H9 (cell line): ENCODE data around the gene NCBP2L. TPM values are rescaled to one million over a fixed set of nuclear protein-coding genes. Genes with fewer than 3 reads are reported as not detected.

Experiments used
- DNase-seq: peaks from one replicate; pipeline ENCODE4 v3.0.0-alpha.2; 2017
- H2AFZ ChIP-seq: one replicate; pipeline ENCODE4 v1.6.1; 2013; ENCODE audit warnings: mild to moderate bottlenecking, low read length, control low read depth, moderate library complexity
- H2AK5ac ChIP-seq: 2 replicates; pipeline ENCODE4 v1.6.1; 2013; ENCODE audit warnings: low read length, control low read depth, mixed read lengths; ENCODE audit not compliant: insufficient read length
- H2BK120ac ChIP-seq: one replicate; pipeline ENCODE4 v1.6.1; 2013; ENCODE audit warnings: low read depth, mild to moderate bottlenecking, low read length, control low read depth, inconsistent platforms; ENCODE audit not compliant: poor library complexity, severe bottlenecking
- H2BK12ac ChIP-seq: 2 replicates; pipeline ENCODE4 v1.6.1; 2013; ENCODE audit warnings: low read length, control low read depth, mixed read lengths, low read depth; ENCODE audit not compliant: insufficient read length
- H2BK15ac ChIP-seq: 2 replicates; pipeline ENCODE4 v1.6.1; 2013; ENCODE audit warnings: low read depth, low read length, control low read depth
- H2BK20ac ChIP-seq: one replicate; pipeline ENCODE4 v1.6.1; 2013; ENCODE audit warnings: low read depth, mild to moderate bottlenecking, low read length, control low read depth, inconsistent platforms; ENCODE audit not compliant: poor library complexity, severe bottlenecking
- H2BK5ac ChIP-seq: 2 replicates; pipeline ENCODE4 v1.6.1; 2013; ENCODE audit warnings: low read length, control low read depth, mixed read lengths; ENCODE audit not compliant: insufficient read length
- H3K14ac ChIP-seq: 2 replicates; pipeline ENCODE4 v1.6.1; 2013; ENCODE audit warnings: low read length, control low read depth; ENCODE audit not compliant: insufficient read depth
- H3K18ac ChIP-seq: 2 replicates; pipeline ENCODE4 v1.6.1; 2013; ENCODE audit warnings: low read depth, mild to moderate bottlenecking, mixed read lengths, low read length, control low read depth; ENCODE audit not compliant: insufficient read length
- H3K23ac ChIP-seq: 2 replicates; pipeline ENCODE4 v1.6.1; 2013; ENCODE audit warnings: low read length, control low read depth, mixed read lengths, low read depth; ENCODE audit not compliant: insufficient read length
- H3K23me2 ChIP-seq: 2 replicates; pipeline ENCODE4 v1.6.1; 2013; ENCODE audit warnings: low read depth, mild to moderate bottlenecking, mixed read lengths, low read length, control low read depth; ENCODE audit not compliant: insufficient read length, poor library complexity, severe bottlenecking
- H3K27ac ChIP-seq: 2 replicates; pipeline ENCODE4 v1.5.1; 2013; ENCODE audit warnings: low read length, control low read depth, mixed read lengths, low read depth; ENCODE audit not compliant: insufficient read length
- H3K27me3 ChIP-seq: 2 replicates; pipeline ENCODE4 v1.6.1; 2013; ENCODE audit warnings: low read length, control low read depth, inconsistent platforms; ENCODE audit not compliant: insufficient read depth
- H3K4ac ChIP-seq: 2 replicates; pipeline ENCODE4 v1.6.1; 2013; ENCODE audit warnings: low read depth, mild to moderate bottlenecking, control low read depth, inconsistent platforms, low read length, moderate library complexity
- H3K4me1 ChIP-seq: 2 replicates; pipeline ENCODE4 v1.6.1; 2013; ENCODE audit warnings: low read length, control low read depth, inconsistent platforms; ENCODE audit not compliant: insufficient read depth
- H3K4me2 ChIP-seq: 2 replicates; pipeline ENCODE4 v1.6.1; 2013; ENCODE audit warnings: low read length, control low read depth, mixed read lengths; ENCODE audit not compliant: insufficient read length, insufficient read depth
- H3K56ac ChIP-seq: 2 replicates; pipeline ENCODE4 v1.6.1; 2013; ENCODE audit warnings: low read depth, mild to moderate bottlenecking, mixed read lengths, low read length, control low read depth; ENCODE audit not compliant: insufficient read length
- H3K79me1 ChIP-seq: 2 replicates; pipeline ENCODE4 v1.6.1; 2013; ENCODE audit warnings: low read depth, mild to moderate bottlenecking, moderate library complexity, low read length, control low read depth, inconsistent platforms; ENCODE audit not compliant: insufficient read depth, poor library complexity, severe bottlenecking
- H3K79me2 ChIP-seq: 2 replicates; pipeline ENCODE4 v1.6.1; 2013; ENCODE audit warnings: low read length, control low read depth, inconsistent platforms; ENCODE audit not compliant: insufficient read depth
- H3K9ac ChIP-seq: 2 replicates; pipeline ENCODE4 v1.6.1; 2013; ENCODE audit warnings: low read length, control low read depth, mixed read lengths; ENCODE audit not compliant: insufficient read length; ENCODE audit errors: extremely low read depth
- H3K9me3 ChIP-seq: one replicate; pipeline ENCODE4 v1.6.1; 2013; ENCODE audit warnings: low read depth, low read length, inconsistent platforms; ENCODE audit not compliant: control insufficient read depth
- H3T11ph ChIP-seq: one replicate; pipeline ENCODE4 v1.6.1; 2013; ENCODE audit warnings: mild to moderate bottlenecking, low read length, control low read depth, inconsistent platforms
- H4K20me1 ChIP-seq: one replicate; pipeline ENCODE4 v1.6.1; 2013; ENCODE audit not compliant: control insufficient read depth, insufficient read length, insufficient read depth
- H4K5ac ChIP-seq: 2 replicates; pipeline ENCODE4 v1.6.1; 2013; ENCODE audit warnings: low read depth, mild to moderate bottlenecking, mixed read lengths, low read length, control low read depth; ENCODE audit not compliant: insufficient read length
- H4K8ac ChIP-seq: replicated peaks from 2 replicates; pipeline ENCODE4 v1.6.1; 2013; ENCODE audit warnings: low read length, control low read depth, mixed read lengths, low read depth; ENCODE audit not compliant: insufficient read length
- H4K91ac ChIP-seq: 2 replicates; pipeline ENCODE4 v1.6.1; 2013; ENCODE audit warnings: low read depth, mild to moderate bottlenecking, moderate library complexity, mixed read lengths, low read length, control low read depth; ENCODE audit not compliant: insufficient read length
- H3K27ac Mint-ChIP-seq, 3 experiments: 2 replicates in 2 of 3; 3 replicates in 1 of 3; pipeline ENCODE4 v1.8.0; 2020 to 2021; ENCODE audit warnings: mixed read lengths in 3 of 3, mild to moderate bottlenecking in 1 of 3, moderate library complexity in 1 of 3
- H3K27me3 Mint-ChIP-seq: 2 replicates; pipeline ENCODE4 v1.8.0; 2021; ENCODE audit warnings: low read depth, mild to moderate bottlenecking, moderate library complexity, mixed read lengths
- H3K36me3 Mint-ChIP-seq, 3 experiments: 2 replicates in 2 of 3; 3 replicates in 1 of 3; pipeline ENCODE4 v1.8.0; 2020 to 2021; ENCODE audit warnings: low read depth in 3 of 3, mixed read lengths in 3 of 3; ENCODE audit not compliant: insufficient read depth in 1 of 3
- H3K4me1 Mint-ChIP-seq, 2 experiments: 2 replicates each; pipeline ENCODE4 v1.8.0; 2020; ENCODE audit warnings: mixed read lengths in 2 of 2
- H3K4me3 Mint-ChIP-seq, 2 experiments: 2 replicates in 1 of 2; 3 replicates in 1 of 2; pipeline ENCODE4 v1.8.0; 2020 to 2021; ENCODE audit warnings: mild to moderate bottlenecking in 2 of 2, mixed read lengths in 2 of 2, moderate library complexity in 1 of 2
- H3K9me3 Mint-ChIP-seq, 2 experiments: 2 replicates in 1 of 2; 3 replicates in 1 of 2; pipeline ENCODE4 v1.8.0; 2020; ENCODE audit warnings: mild to moderate bottlenecking in 2 of 2, mixed read lengths in 2 of 2, moderate library complexity in 1 of 2
- WGBS: extraction: QIAGEN DNeasy Blood & Tissue Kit; methylation state at CpG from one replicate; pipeline ENCODE4 v1.1.7; 2013; ENCODE audit warnings: missing lambda C conversion rate, low lambda C conversion rate, mixed read lengths; ENCODE audit not compliant: insufficient read length; ENCODE audit errors: extremely low coverage; 5-methylcytosine and 5-hydroxymethylcytosine counted together
- total RNA-seq: library from RNA; stranded (reverse); gene quantifications from 2 replicates; pipeline ENCODE4 v1.2.1, GENCODE V29; 2021
- TF ChIP-seq, protein P1 (sequence below): fragments of 200-600 bp; sonication (generic); conservative IDR thresholded peaks from 3 replicates; pipeline ENCODE4 v1.8.0; 2021; ENCODE audit warnings: antibody characterized with exemption, mild to moderate bottlenecking

The NCBP2L gene
- total RNA-seq, 1 experiment from 2014 or later, result not detected

DNA sequence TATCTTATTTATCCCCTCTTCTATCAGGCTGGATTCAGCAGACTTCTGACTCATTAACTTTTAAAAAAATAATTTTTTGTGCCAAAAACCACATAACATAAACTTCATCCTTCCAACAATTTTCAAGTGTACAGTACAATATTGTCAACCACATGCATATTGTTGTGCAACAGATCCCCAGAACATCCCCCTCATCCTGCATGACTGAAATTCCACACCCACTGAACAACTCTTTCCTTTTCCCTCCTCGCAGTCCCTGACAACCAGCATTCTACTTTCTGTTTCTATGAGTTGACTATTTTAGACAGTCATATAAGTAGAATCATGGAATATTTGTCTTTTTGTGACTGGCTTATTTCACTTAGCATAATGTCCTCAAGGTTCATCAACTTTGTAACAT lies 45.9 kb downstream of the NCBP2L start:
- Histone ChIP-seq H3T11ph (no peak overlapping the region), H2BK12ac (no peak overlapping the region), H2BK20ac (no peak overlapping the region), H3K79me1 (no peaks in the 10 kb centered on the region), H3K9me3 (peaks cover 19% of the 10 kb centered on the region), H4K91ac (no peak overlapping the region), H2BK15ac (no peak overlapping the region), H3K79me2 (no peaks in the 10 kb centered on the region), H2AK5ac (no peak overlapping the region), H3K4me1 (no peaks in the 10 kb centered on the region), H3K27ac (no peak overlapping the region), H3K4ac (no peak overlapping the region), H3K27me3 (peaks cover 10% of the 10 kb centered on the region; the same call in 1 of the 2 replicates), H4K5ac (no peak overlapping the region), H3K23ac (no peak overlapping the region), H3K18ac (no peak overlapping the region), H3K4me2 (no peak overlapping the region), H3K9ac (no peak overlapping the region), H3K56ac (no peak overlapping the region), H2BK5ac (no peak overlapping the region), H2BK120ac (no peak overlapping the region), H4K8ac (no peak overlapping the region), H2AFZ (no peak overlapping the region), H3K23me2 (peaks cover 8% of the 10 kb centered on the region), H4K20me1 (no peaks in the 10 kb centered on the region), H3K14ac (no peak overlapping the region)
- H3K9me3 Mint-ChIP-seq, result peaks cover 18 to 57% of the 10 kb centered on the region in 2 experiments
- H3K4me3 Mint-ChIP-seq, result no peak overlapping the region
- no peak overlapping the region for H3K27ac Mint-ChIP-seq
- no CpG with 5 or more reads among the region's 1 CpG for WGBS
- H3K27me3 Mint-ChIP-seq, result peaks cover 48% of the 10 kb centered on the region
- DNase-seq, result no peak
- TF ChIP-seq, protein P1, sequence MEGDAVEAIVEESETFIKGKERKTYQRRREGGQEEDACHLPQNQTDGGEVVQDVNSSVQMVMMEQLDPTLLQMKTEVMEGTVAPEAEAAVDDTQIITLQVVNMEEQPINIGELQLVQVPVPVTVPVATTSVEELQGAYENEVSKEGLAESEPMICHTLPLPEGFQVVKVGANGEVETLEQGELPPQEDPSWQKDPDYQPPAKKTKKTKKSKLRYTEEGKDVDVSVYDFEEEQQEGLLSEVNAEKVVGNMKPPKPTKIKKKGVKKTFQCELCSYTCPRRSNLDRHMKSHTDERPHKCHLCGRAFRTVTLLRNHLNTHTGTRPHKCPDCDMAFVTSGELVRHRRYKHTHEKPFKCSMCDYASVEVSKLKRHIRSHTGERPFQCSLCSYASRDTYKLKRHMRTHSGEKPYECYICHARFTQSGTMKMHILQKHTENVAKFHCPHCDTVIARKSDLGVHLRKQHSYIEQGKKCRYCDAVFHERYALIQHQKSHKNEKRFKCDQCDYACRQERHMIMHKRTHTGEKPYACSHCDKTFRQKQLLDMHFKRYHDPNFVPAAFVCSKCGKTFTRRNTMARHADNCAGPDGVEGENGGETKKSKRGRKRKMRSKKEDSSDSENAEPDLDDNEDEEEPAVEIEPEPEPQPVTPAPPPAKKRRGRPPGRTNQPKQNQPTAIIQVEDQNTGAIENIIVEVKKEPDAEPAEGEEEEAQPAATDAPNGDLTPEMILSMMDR, result no peak
- peaks cover 7 to 10% of the 10 kb centered on the region in 2 experiments; a peak in 2 of 4 replicates for H3K4me1 Mint-ChIP-seq
- peaks cover 0 to 7% (median 0%) of the 10 kb centered on the region in 3 experiments; a peak in 3 of 7 replicates for H3K36me3 Mint-ChIP-seq
